ENCODE results near the gene CNIH2. TPM values are rescaled to one million over a fixed set of nuclear protein-coding genes. Genes with fewer than 3 reads are reported as not detected.

The CNIH2 gene
- total and polyA plus RNA-seq, 2 experiments from 2014 or later = 4.3 to 9.2 TPM

DNA sequence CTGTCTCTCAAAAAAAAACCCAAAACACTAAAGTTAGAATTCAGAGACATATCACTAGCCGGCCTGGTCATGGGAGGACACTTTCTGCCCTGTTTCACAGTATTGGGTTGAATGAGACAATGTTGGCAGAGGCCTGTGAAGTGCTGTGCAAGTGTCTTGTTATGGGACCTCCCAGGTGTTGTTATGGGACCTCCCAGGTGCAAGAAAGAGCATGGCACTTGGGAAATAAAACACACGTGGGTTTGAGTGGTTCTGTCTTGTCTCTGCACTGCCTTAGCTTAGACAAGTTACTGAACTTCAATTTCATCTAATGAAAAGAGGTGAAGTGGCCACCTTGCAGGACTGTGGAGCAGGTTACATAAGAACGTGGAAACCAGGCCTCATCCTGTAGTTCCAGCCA is 38.5 kb upstream of the CNIH2 start:
- no peak overlapping the region for H3K4me3 Mint-ChIP-seq
- H3K27ac Mint-ChIP-seq = no peak overlapping the region
- ATAC-seq (no peak), DNase-seq (ENCODE audit: low spot score) (no peak)
- Histone ChIP-seq H2AFZ (no peak overlapping the region), H3K4me2 (no peak overlapping the region), H3K9me2 (ENCODE audit: insufficient read depth) (no peaks in the 10 kb centered on the region), H3K27me3 (ENCODE audit: insufficient read depth) (no peaks in the 10 kb centered on the region), H3F3A (replicated peaks; ENCODE audit: low read depth) (0 out of 2 replicates have a peak, but pooled peaks cover 4% of the 10 kb centered on the region), H3K79me2 (replicated peaks; ENCODE audit: insufficient read depth) (no peaks in the 10 kb centered on the region), H3K4me1 (ENCODE audit: insufficient read depth) (no peaks in the 10 kb centered on the region), H3K4me3 (no peak overlapping the region), H3K36me3 (ENCODE audit: insufficient read depth) (no peaks in the 10 kb centered on the region), H3K27ac (ENCODE audit: low read depth) (no peak overlapping the region), H4K20me1 (replicated peaks; ENCODE audit: insufficient read depth) (no peaks in the 10 kb centered on the region; the same call in 1 of the 2 replicates)
- peaks cover 13% of the 10 kb centered on the region for H3K27me3 Mint-ChIP-seq (ENCODE audit: insufficient read depth, low read depth, poor library complexity)
- no peaks in the 10 kb centered on the region for H3K9me3 Mint-ChIP-seq
- TF ChIP-seq, protein P1, sequence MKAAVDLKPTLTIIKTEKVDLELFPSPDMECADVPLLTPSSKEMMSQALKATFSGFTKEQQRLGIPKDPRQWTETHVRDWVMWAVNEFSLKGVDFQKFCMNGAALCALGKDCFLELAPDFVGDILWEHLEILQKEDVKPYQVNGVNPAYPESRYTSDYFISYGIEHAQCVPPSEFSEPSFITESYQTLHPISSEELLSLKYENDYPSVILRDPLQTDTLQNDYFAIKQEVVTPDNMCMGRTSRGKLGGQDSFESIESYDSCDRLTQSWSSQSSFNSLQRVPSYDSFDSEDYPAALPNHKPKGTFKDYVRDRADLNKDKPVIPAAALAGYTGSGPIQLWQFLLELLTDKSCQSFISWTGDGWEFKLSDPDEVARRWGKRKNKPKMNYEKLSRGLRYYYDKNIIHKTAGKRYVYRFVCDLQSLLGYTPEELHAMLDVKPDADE (IDR thresholded peaks at IDR 0.05) = no peak
- no peak for TF ChIP-seq STAT1 (IDR thresholded peaks at IDR 0.05; ENCODE audit: unreplicated experiment)
- TF ChIP-seq, protein P2, sequence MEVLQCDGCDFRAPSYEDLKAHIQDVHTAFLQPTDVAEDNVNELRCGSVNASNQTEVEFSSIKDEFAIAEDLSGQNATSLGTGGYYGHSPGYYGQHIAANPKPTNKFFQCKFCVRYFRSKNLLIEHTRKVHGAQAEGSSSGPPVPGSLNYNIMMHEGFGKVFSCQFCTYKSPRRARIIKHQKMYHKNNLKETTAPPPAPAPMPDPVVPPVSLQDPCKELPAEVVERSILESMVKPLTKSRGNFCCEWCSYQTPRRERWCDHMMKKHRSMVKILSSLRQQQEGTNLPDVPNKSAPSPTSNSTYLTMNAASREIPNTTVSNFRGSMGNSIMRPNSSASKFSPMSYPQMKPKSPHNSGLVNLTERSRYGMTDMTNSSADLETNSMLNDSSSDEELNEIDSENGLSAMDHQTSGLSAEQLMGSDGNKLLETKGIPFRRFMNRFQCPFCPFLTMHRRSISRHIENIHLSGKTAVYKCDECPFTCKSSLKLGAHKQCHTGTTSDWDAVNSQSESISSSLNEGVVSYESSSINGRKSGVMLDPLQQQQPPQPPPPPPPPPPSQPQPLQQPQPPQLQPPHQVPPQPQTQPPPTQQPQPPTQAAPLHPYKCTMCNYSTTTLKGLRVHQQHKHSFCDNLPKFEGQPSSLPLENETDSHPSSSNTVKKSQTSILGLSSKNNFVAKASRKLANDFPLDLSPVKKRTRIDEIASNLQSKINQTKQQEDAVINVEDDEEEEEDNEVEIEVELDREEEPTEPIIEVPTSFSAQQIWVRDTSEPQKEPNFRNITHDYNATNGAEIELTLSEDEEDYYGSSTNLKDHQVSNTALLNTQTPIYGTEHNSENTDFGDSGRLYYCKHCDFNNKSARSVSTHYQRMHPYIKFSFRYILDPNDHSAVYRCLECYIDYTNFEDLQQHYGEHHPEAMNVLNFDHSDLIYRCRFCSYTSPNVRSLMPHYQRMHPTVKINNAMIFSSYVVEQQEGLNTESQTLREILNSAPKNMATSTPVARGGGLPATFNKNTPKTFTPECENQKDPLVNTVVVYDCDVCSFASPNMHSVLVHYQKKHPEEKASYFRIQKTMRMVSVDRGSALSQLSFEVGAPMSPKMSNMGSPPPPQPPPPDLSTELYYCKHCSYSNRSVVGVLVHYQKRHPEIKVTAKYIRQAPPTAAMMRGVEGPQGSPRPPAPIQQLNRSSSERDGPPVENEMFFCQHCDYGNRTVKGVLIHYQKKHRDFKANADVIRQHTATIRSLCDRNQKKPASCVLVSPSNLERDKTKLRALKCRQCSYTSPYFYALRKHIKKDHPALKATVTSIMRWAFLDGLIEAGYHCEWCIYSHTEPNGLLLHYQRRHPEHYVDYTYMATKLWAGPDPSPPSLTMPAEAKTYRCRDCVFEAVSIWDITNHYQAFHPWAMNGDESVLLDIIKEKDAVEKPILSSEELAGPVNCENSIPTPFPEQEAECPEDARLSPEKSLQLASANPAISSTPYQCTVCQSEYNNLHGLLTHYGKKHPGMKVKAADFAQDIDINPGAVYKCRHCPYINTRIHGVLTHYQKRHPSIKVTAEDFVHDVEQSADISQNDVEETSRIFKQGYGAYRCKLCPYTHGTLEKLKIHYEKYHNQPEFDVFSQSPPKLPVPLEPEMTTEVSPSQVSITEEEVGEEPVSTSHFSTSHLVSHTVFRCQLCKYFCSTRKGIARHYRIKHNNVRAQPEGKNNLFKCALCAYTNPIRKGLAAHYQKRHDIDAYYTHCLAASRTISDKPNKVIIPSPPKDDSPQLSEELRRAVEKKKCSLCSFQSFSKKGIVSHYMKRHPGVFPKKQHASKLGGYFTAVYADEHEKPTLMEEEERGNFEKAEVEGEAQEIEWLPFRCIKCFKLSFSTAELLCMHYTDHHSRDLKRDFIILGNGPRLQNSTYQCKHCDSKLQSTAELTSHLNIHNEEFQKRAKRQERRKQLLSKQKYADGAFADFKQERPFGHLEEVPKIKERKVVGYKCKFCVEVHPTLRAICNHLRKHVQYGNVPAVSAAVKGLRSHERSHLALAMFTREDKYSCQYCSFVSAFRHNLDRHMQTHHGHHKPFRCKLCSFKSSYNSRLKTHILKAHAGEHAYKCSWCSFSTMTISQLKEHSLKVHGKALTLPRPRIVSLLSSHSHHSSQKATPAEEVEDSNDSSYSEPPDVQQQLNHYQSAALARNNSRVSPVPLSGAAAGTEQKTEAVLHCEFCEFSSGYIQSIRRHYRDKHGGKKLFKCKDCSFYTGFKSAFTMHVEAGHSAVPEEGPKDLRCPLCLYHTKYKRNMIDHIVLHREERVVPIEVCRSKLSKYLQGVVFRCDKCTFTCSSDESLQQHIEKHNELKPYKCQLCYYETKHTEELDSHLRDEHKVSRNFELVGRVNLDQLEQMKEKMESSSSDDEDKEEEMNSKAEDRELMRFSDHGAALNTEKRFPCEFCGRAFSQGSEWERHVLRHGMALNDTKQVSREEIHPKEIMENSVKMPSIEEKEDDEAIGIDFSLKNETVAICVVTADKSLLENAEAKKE (CRISPR knock-in tag; IDR thresholded peaks at IDR 0.05) = no peak
- TF ChIP-seq JUNB (IDR thresholded peaks at IDR 0.05; ENCODE audit: unreplicated experiment) = no peak
- no peaks in the 10 kb centered on the region; the same call in 1 of the 3 replicates for H3K36me3 Mint-ChIP-seq (ENCODE audit: low read depth)
- H3K4me1 Mint-ChIP-seq = peaks cover 2% of the 10 kb centered on the region; the same call in 1 of the 3 replicates

Data from GM23338 (cell line).